GM19035 (cell line): ENCODE results near the gene BCKDHB.
A peak's percentile ranks its signal among the peaks of the same experiment; 100 is the strongest.
"Not testable (repeated sequence)": the region's sequence is repeated elsewhere in the genome, so short reads cannot be mapped to it uniquely, and the experiment has no call there.

ENCODE experiments used
- ATAC-seq: cut with Tn5 transposase; IDR thresholded peaks from one replicate; pipeline ENCODE4 v1.9.1; 2021; ENCODE audit not compliant: unreplicated experiment

BCKDHB gene

DNA sequence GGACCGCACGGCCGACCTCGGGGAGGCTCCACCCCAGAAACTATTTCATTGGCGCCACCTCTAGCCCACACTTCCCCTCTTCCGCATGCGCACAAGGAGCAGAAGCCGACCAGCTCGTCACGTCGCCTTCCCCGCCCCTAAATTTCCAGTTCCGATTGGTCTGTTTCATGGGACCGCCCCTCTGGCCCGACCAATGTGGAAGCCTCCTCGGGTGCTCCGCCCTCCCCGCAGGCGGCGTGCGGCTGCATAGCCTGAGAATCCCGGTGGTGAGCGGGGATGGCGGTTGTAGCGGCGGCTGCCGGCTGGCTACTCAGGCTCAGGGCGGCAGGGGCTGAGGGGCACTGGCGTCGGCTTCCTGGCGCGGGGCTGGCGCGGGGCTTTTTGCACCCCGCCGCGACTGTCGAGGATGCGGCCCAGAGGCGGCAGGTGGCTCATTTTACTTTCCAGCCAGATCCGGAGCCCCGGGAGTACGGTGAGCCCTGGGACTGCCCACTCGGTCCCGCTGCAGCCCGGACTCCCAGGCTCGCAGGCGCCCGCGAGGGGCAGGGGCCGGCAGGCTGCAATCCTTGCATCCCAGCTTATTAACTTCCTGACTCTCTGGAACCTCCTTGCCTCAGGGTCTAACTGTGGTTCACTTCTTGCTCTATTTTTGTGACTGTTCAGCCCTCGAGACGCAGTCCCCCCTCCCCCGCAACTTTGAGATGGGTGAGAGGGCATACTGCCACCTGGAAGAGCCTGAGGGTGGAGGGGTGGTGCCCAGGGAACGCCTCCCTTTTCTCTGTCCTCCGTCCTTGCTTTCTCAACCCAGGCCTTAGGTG lies at the start of gene BCKDHB:
Gene BCKDHB (plus strand): TSS at position 254 of the 818 bp plus-strand sequence. CDS start 23 bp downstream, at position 277.
- peak; percentile 99 for ATAC-seq

DNA sequence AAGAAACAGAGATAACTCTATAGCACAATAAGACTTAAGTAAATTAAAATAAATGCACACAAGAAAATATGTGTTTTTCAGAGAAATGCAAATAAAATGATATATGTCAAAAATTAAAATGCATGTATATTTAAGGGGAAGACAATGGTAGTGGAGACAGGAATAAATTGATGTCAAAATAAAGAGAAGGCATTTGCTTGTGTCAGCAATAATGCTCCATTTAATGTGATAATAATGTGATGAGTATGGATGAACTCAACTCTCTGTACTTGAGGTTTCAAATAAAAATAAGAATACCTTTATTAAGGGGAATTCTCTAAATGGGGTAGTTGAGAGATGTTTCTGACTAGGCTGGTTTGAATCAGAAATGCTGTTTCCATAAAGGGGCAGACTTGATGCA lies 45.7 kb upstream of the BCKDHB start:
- ATAC-seq: no peak

DNA sequence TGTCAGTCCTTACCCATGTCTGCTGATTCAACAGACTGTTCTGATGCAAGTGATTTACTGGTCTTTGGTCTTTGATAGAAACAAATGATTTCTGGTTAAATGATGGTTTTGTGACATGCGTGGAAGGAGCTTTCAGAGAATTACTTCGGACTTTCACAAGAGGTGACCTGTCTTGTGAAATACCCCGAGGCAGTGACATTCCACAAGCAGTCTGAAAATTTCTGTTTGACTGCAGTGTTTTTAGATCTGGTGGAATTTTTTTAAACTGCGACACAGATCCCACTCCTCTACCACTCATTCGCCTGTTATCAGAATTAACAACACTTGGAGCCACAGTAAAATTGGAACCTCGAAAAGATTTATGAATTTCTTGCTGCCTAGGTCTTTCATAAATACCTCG lies 38.3 kb upstream of the BCKDHB start:
- not testable (repeated sequence) for ATAC-seq

DNA sequence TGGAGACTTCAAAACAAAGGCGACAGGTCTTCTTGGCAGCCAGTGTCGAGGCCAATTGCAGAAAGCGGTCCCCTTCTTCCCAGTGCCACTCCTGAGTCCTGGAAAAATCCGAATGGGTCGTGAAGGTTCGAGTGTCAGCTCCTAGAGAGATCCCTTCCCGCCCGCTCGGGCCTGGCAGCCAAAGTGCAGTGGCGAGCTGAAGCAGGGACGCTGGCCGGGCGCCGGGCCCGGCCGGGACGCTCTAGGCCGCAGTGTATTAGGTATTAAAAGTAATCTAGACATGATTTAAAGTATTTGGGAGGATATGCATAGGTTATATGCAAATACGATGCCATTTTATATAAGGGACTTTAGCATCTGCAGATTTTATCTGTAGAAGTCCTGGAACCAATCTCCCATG lies 36.0 kb upstream of the BCKDHB start:
- not testable (repeated sequence) for ATAC-seq

DNA sequence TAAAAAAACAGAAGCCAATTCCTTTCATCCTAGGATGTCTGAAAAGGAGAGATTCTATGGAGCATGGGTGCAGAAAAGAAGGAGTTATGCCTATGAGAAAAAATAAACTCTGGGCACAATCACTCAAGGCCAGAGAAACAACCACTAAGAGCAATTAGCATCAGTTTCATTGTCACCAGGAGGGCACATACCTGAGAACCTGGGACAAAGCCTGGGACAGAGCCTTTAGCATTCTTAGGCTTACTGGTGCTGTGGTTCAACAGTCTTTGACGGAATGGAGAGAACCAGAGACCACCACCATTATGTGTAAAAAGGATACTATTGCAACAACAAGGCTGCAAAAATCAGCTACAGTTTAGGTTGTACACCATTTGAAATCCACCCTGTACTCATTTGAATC lies 29.4 kb upstream of the BCKDHB start:
- no peak for ATAC-seq

DNA sequence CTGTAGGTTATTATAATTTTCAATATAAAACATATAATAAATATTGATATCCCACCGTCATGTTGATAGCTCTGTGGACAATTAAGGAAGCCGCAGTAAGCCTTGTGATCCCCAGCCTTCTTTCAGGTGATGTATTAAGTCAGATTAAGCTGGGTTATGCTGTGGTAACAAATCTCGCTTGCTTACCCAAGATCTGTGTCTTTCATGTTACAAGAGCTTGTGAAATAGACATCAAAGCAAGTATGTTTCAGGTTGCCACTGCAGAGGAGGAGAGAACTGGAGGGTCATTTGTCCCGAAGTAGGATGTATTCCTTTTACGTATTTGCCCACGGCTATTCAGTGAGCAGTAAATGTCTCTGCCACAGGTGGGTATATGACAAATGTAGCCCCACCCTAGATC lies 17.8 kb upstream of the BCKDHB start:
- ATAC-seq: no peak

DNA sequence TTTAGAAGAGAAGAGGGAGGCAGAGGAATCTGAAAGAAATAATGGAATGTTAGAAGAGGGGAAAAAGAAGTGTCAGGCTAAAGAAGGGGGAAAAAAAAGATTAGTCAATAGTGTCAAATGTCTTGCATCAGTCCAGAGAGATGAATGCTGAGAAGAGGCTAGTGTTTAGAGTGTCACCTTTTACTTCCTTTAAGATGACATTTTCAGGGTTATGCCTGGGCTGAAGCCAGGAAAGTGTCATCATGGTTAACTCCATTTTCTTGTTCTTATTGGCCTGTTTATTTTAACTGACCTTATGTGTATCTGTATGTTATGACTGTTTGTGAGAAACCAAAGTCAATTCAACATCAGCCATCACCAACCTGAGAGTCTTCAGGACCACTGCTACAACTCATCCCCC lies 15.0 kb upstream of the BCKDHB start:
- ATAC-seq: no peak

DNA sequence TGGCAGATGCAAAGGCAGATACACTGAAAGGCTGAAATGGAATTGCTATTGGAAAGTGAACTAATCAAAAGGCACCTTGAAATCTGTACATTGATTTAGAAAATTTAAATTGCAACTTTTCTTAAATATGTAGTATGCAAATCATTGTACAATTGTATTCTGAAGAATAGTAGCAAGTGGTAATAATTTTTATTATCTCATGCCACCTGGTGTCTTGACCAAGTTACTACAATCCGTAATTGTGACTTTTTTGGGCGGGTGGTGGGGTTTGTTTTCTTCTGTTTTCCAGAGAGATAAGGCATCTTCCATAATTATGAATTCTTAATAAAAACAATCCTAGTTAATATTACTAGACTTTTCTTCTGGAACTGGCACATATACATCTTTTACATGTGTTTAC lies 12.5 kb upstream of the BCKDHB start:
- ATAC-seq: no peak

DNA sequence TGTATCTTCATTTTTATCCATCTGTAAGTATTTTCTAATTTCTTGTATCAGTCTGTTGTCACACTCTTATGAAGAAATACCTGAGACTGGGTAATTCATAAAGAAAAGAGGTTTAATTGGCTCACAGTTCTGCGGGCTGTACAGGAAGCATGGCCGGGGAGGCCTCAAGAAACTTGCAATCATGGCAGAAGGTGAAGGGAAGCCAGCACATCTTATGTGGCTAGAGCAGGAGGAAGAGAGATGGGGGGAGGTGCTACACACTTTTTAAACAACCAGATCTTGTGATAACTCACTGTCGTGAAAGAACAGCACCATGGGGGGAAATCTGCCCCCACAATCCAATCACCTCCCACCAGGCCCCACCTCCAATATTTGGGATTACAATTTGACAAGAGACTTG lies 10.9 kb upstream of the BCKDHB start:
- no peak for ATAC-seq

DNA sequence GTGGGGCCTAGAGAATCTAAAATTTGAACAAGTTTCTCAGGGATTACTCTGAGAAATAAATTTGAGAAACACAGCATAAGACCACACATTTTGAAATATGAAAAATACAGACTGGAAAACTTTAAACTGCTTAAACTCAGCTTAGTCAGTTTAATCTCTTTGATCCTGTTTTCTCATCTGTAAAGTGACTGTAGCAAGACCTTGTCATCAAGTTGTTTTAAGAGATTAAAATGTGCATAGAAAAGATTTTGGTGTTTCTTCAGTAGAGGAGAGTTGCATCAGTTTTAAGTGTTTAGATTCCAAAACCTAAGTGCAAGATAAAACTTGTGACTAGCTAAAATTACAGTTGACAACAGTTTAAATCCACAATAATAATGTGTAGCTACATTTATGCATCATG lies 8.1 kb upstream of the BCKDHB start:
- no peak for ATAC-seq

DNA sequence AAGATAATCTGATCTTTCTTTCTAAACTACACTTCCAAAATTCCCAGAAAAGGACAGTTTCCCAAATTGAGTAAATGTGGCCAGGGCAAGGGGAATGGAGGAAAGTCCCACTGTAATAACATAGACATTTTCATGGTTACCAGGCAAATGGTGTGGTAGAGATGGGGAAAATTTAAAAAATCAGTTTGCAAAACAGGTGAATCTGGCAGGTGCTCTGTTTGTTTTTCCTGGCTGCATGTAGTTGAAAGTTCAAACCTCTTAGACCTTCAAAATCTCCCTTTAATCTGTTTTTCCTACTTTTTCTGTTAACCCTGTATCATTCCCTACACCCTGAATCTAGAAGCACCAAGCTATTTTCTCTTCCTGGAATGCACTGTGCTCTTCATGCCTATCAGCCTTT lies 2.0 kb upstream of the BCKDHB start:
- no peak for ATAC-seq

DNA sequence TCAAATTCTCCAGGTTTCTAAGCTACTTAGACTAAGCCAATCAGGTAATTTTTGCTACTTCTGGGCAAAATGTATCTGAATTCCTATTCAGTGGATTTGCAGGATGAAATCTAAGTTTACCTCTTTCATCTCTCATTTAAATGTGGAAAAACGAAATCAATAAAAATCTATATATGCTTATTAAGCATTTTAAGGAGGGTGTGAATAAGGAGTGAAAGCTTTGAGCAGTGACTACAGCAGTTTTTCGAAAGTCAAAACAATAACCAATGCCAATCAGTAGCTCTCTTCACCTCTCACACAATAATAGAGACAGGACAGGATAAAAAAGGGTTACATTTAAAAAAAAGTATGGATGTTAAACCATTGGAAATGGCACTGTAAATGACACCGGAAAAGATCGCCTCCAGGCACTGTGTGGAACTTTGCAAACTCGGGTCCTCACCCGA lies 476 bp upstream of the BCKDHB start:
- ATAC-seq: peak; percentile 15

DNA sequence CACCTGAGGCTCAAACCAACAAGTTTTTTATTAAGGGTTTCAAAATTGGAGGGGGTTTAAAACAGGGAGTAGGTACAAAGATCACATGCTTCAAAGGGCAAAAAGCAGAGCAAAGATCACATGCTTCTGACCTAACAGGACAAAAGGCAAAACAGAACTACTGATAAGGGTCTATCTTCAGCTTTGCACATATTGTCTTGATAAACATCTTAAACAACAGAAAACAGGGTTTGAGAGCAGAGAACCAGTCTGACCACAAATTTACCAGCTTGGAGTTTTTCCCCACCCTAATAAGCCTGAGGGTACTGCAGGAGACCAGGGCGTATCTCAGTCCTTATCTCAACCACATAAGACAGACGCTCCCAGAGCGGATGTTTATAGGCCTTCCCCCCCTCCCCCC lies 16.1 kb downstream of the BCKDHB start:
- ATAC-seq: not testable (repeated sequence)

DNA sequence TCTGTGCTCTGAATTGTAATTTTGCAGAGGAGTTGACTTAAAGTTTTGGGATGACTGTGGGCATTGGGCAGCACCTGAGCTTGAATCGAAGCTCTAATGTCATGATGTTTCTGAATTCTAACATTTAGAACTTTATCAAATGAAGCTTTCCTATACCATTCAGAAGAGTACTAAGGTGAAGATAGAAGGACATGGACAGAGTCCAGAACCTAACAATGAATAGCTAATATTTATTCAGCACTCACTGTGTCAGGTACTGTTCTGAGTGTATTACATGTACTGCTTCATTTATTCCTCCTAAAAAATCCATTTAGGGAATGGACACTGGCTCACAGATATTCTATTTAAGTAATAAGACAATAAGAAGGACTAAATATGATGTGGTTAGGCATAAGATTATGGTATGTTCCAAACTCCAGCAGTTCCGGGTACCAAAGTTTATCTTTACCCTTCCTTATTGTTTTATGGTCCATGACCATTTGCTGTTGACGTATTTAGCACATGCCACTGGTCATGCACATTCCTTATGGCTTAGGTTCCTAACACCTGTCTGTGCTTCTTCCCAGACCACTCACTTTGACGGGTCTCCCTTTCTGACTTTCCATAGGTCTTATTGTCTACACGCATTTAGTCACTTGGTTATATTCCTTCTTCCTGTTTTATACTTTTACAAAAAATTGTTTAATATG lies 20.3 kb downstream of the BCKDHB start:
- ATAC-seq: no peak

DNA sequence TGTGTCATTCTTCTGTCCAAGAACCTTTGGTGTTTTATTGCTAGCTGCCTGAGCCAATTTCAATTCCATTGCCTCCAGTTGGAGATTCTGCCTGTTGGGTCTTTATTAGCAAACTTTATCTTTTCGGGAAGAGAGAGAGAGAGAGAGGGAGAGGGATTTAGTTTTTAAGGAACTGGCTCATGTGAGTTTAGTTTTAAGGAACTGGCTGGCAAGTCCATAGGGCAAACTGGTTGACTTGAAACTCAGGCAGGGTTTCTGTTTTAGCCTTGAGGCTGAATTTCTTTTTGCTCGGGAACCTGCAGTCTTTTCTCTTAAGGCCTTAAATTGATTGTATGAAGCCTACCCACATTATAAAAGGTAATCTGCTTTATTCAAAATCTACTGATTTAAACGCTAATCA lies 23.0 kb downstream of the BCKDHB start:
- no peak for ATAC-seq

DNA sequence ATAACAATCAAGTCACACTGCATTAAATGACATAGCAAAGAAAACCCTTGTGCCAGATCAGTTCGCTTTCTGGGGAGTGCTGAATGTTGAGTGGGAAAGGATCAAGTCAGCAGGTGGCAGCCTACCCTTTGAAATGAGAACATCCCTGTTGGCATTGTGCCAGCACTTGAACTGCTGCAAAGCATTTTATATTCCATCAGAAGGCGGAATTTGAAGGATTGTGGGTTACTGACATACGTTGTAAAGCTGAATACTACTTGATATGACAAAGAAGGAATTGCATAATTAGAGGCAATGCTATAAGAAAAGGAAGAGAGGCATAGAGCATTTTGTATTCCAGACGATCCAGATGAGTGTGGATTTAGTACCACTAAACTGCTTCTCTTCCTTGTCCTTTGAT lies 26.5 kb downstream of the BCKDHB start:
- no peak for ATAC-seq

DNA sequence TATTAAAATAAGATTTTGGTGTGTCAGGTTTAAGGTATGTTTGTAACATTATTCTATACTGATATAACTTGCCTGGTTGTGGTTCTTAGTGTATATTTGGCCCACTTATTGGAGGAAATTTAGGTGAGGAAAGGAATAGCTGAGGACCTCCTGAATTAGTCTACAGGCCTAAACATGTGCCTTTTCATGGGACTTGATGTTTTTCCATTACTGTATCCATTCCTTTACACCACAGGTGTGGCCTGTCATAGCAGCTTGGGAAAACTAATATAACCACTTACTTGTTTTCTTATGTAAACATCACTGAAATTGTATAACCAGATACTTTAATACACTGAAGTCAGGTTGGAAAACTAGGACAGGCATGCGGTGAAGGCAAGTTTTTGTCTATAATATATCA lies 27.6 kb downstream of the BCKDHB start:
- no peak for ATAC-seq

DNA sequence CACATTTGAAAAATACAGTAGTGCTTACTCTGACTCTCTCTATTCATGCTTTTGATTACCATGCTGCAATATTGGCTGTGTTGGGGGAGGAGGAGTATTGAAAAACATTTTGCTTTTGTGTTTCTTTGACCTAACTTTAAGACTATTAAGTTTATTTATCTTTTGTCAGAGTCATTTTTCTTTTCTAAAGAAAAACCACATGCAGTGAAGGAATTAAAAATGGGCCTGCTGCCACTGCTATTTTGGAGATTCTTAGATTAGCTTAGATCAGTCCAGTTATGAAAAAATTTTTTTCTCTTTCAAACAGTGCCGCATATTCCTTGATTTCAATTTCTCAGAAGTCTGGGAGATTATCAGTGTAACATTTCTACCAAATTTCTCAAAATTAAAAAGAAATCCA lies 36.1 kb downstream of the BCKDHB start:
- no peak for ATAC-seq

DNA sequence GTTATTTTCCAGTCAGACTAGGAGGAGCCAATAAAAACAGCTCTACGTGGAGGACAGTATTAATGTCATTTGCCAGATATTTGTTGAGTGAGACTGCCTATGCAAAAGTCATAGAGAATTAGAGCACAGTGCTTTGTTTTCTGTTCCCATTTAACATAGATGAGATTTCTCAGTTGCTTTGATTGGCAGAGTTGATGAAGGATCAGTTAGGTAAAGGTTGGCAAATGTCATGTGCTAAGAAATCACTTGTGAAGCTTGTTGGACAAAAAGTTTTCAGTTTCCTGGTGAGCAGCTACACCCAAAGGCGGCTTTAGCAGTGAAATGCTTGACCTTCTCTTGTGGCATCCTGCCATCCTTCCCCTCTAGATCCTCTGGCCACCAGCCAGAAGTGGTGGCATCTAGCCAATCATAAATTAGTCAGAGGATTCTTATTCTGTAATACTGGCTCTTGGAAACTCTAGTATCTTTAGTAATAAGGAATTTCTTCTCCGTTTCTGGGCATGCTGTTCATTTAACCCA lies 37.0 kb downstream of the BCKDHB start:
- no peak for ATAC-seq

DNA sequence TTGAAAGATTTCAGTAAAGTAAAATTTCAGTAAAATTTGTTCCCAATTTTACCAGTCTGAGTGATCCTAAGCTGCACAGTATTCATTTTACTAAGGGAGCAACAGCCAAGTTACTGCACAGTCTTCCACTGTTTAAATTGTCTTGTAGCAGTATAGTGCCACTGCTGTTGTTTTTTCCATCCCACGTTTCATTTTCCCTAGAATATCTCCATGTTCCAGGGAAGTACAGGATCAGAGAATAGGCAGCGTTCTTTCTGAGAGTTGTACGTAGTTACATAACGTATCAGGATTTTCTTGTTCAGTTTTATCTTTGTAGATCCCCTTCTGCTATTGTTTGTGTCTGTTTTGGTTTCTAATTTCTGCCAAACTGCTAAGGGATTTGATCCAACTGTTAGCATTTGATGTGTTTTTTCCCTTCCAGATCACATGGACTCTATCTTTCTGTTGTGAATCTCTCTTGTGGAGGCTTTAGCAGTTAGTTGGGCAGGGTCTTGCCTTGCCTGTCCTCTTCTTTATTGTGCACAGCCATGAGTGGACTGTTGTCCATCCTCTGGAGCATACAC lies 38.4 kb downstream of the BCKDHB start:
- ATAC-seq: no peak

DNA sequence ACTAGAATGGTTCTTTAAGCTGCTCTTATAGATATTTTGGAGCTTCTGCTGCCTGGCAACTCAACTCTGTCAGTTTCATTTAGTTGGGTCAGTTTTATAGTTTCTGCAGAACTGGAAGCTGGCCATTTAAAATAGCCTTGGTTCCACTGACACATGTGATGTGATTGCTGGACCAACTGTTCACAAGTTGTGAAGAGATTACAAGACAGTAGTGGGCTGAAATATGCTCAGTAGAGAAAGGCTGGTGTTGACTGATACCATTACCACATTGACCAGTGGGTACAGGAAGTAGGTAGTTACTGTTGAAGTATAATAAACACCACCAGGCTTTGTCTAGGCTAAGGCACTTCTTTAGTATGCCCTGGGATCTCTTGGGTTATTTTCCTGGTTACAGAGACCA lies 39.0 kb downstream of the BCKDHB start:
- no peak for ATAC-seq

DNA sequence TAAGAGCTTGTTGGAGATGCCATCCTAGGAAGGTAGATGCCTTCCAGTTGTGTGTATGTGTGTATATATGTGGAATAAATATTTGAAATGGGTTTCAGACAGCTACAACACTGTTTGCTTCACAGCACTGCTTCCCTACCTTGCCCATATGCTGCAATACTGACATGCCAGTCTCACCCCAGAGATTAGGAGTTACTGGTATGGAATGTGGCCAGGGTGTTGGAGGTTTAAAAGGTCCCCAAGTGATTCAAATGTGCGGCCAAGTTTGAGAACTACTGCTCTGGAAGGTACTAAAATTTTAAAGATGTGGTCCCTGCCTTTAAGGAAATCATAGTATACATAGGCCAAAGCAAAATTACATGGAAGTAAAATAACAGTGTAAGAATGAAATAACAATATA lies 39.5 kb downstream of the BCKDHB start:
- no peak for ATAC-seq
